Raji (cell line): ENCODE measurements around the gene RNF166.

Source experiments
- POLR2A ChIP-seq: IDR thresholded peaks from 2 replicates; pipeline ENCODE4 v1.6.1; 2011; ENCODE audit warnings: low read depth, low read length, control low read depth; ENCODE audit not compliant: insufficient read depth

RNF166 gene

DNA sequence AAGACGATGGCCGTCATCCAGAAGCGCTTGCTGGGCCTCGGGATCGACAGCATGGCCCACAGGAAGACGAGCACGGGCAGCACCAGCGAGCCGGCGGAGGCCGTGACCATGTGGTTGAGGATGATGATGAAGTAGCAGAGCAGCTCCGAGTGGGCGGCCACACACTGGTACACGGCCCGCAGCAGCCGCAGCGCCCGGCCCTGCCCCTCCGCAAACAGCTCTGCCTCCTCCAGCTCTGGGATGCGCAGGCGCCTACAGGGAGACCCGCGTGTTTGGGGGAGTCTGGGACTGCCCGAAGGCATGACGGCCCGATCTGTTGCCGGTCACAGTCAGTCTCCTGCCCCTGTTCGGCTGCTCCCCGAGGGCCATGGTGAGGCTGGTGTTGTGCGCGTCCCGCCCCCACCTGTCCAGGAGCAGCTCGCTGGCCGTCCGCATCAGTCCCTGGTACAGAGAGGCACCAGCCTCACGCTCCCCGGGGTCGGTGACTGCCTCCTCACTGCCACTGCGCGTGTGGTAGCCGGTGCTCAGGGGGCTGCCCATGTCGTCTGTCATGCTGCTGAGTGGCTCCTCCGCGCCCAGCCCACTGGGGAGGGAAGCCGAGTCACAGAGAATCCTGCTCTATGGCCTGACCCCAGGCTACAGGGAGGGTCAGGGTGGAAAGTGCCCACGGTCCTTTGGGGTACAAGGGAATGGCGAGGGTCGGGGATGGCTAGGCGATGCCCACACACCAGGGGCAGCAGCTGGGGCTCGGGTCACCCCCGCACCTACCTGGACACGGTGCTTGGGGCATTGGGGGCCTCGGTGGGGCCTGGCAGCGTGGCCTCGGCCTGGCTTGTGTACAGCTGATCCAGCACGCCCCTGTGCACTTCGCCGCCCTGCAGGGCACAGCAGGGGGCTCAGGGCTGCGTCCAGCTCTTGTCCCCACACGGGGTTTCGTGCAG is 15.9 kb upstream of the RNF166 start:
- no peak for TF ChIP-seq POLR2A

DNA sequence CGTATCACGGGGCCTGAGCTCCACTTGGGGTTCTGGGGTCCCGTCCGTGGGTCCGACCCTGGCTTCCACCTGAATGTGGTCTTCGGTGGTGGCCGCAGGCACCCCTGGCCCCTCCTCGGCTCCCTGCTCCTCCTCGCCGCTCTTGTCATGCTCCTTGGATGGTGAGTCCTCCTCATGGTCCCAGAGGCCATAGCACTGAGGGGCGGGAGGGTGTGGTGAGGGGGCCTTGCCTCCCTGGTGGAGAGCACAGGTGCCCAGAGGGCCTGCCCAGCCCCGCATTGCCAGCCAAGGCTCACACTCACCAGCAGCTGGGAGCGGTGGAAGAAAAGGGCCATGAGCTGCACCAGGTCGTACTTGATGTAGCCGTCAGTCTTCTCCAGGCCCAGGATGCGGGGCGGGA is 15.0 kb upstream of the RNF166 start:
- no peak for TF ChIP-seq POLR2A

DNA sequence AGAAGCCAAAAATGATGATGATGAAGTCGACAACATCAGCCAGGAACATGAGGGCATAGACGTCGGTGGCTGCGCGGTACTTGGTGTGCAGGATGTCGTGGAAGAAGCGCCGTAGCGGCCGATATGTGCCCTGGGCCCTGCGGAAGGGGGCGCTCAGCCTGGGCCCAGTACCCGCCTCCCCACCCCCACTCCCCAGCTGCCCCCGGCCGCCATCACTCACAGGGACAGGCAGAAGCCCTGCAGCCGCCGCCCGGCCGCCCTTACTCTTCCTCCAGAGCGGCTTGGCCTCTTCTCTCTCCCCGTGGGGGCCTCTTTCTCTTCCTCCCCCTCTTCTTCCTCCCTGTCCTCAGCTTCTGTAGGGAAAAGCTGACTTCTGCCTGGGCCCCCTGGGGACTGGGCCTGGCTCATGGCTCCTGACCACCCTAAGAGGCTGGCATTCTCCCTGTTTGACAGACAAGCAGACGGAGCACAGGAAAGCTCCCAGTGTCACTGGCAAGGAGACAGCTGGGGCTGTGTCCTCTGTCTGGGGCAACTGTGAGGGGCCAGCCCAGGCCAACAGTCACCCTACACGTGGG is 14.3 kb upstream of the RNF166 start:
- no peak for TF ChIP-seq POLR2A

DNA sequence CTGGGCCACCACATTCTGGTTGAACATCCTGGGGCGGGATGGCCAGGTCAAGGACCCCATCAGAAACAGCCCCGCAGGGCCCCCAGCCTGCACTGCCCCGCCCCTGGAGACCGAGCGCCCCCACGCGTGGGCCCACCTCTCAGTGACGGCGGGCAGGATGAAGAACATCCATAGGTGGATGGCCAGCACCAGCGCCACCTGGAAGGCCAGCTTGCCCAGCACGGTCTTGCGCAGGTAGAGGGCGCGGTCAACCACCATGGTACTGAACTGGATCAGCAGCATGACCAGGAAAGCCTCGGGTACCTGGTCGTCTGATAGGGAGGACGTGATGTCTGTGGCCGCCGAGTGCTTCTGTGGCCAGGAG is 13.7 kb upstream of the RNF166 start:
- TF ChIP-seq POLR2A, result no peak

DNA sequence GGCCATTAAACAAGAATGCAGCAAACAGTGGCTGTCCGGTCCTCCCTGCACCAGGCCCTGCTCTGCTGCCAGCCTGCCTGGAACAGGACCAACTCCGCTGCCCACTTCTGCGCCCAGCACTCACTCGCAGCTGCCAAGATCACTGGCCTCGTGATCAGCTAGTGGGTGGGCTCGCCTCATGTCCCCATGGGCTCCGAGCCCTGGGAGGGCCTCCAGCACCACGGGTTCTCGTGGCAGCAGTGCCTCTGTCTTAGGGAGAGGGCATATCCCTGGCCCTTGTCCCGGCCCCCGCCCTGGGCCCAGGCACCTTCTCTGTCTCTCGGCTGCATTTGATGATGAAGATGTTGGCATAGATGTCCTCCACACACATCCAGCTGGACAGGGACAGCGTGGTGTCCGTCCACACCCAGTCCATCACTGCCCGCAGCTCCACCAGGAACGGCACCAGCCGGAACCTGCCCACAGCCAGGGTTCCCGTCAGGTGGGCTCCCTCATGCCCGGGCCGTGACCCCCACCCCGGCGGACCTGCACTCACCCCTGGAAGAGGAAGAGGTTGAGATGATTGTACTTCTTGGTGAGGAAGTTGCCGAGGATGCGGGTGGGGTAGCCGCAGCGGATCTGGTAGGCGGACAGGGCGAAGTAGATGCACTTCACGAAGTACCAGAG is 13.2 kb upstream of the RNF166 start:
- no peak for TF ChIP-seq POLR2A

DNA sequence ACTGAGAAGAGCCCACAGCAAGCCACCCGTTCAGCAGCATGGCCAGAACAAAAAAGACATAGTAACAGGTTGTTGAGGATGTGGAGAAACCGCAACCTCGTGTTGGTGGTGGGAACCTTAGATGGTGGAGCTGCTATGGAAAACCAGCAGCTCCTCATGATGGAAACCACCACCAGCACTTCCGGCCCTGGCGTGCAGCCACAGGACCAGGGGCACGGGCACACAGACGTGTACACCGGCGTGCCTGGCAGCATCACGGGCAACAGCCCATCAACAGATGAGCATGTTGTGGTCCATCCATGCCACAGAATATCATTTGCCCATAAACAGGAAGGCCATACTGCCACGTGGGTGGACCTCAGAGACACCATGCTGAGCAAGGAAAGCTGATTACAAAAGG is 12.0 kb upstream of the RNF166 start:
- no peak for TF ChIP-seq POLR2A

DNA sequence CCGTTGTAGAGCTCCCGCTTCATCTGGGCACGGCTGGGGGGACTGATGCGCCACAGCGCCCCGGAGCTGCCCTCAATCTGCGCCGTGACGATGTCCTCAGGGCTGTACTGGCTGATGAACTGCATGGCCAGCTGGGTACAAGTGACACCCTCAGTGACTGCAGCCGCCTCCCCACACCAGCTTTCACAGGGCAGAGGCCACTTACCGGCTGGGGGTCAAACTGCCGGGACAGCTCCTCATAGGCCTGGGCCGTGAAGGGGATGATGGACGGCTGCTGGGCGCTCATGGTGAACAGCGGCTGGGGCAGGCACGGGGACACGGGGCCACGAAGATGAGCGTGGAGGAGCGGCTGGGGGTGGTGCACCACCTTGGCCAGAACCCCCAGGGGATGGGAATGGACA is 10.4 kb upstream of the RNF166 start:
- no peak for TF ChIP-seq POLR2A

DNA sequence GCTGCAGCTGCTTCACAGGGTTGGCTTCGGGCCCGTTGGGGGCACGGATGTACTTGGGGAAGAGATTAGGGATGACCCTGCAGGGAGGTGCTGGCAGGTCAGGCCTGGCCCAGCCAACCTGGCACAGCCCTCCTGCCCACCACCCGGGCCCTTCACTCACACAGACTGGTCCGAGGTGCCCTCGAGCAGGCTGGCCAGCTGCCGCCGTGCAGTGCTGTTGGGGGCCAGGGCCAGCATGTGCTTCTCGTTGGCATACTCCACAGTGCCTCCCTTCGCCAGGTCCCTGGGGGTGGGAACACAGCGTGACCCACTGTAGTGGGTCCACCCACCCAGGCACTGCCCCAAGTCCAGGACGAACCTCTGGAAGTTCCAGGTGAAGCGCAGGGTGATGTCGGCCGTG is 10.0 kb upstream of the RNF166 start:
- no peak for TF ChIP-seq POLR2A

DNA sequence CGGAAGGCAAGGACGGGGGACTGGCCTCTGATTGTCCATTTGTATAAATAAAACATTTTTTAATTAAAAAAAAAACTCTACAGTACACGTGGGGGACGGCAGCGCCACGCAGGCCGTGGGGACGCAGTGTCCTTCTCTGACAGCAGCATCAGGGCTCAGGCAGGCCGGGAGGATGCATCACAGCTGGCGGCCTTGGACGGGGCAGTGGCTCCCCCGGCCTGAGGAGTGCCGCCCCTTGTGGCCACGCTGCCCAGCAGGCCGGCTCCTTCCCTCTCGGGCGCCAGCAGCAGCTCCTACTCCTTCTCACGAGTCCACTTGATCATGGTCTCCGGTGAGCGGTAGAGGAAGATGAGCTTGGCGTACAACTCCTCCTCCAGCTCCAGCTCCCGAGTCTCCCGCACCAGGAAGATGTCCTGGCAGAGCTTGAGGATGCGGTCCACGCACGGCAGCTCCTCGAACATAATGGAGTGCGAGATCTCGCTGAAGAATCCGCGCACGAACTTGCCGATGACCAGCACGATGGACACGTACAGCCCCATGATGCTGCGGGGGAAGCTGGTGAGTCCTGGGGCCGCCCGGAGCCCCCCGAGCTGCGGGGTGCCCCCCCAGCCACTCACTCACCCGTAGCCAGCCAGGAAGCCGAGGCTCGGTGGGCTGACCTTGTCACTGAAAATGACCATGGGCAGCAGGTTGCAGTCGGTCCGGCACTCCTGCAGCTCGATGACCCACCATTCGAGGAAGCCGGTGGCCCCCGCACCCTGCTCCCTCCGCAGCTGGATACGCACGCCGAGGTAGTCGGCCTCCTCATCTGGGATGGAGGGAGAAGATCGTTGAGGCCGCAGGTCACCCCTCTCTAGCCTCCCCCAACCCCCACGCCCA is 9.3 kb upstream of the RNF166 start:
- no peak for TF ChIP-seq POLR2A

DNA sequence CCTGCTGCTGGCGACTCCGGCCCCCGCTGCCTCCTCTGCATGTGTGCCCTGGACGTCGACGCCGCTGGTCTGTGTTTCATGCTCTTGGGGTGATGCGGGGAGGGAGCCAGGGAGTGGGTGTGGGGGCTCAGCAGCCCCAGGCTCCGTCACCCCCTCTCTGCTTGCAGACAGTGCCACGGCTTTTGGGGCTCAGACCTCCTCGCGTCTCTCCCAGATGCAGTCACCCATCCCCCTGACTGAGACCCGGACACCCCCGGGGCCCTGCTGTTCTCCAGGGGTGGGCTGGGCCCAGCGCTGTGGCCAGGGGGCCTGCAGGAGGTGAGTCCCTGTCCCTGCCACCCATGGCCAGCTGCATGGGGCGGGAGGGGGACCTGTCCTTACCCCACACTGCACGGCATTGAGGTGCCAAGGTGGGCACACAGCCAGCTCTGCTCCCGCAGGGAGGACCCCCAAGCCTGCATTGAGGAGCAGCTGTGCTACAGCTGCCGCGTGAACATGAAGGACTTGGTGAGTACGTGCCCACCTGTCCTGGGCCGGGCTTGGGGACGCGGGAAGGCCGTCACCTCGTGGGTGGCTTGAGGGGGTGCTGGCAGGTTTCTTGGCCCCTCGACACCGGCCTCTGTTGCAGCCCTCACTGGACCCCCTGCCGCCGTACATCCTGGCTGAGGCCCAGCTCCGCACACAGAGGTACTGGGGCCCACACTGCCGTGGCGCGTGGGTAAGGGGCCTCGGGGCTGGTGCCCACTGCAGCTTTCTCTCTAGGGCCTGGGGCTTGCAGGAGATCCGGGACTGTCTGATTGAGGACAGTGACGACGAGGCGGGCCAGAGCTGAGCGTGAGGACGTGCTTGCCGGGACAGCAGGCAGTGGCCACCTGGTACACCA is 8.5 kb upstream of the RNF166 start:
- TF ChIP-seq POLR2A, result no peak

DNA sequence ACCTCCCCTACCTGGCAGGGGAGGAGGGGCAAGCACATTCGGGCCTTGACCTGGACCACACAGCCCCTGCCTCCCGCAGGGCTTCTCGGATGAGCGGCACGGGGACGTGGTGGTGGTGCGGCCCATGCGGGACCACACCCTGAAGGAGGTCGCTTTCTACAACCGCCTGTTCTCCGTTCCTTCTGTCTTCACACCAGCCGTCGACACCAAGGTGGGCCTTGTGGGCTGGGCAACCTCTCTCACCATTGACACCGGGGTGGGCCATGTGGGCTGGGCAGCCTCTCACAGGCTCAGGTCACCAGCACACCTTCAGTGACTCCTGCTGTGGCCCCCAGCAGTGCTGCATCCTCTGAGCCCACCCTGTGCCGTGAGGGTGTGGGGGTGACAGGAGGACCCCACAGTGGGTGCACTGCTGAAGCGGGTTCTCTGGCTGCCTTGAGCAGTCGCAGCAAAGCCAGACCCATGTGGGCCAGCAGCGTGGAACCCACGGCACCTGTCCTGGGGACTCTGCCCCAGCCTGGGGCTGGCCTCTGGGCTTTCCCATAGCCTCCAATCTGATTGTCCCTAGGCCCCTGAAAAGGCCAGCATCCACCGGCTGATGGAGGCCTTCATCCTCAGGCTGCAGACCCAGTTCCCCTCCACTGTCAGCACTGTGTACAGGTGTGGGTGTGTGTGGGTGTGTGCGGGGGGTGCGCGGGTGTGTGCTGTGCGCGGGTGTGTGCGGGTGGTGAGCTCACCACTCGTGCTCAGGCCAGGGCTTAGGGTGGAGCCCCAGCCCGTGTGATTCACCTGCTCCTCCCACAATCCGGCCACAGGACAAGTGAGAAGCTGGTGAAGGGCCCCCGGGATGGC is 7.6 kb upstream of the RNF166 start:
- TF ChIP-seq POLR2A, result no peak

DNA sequence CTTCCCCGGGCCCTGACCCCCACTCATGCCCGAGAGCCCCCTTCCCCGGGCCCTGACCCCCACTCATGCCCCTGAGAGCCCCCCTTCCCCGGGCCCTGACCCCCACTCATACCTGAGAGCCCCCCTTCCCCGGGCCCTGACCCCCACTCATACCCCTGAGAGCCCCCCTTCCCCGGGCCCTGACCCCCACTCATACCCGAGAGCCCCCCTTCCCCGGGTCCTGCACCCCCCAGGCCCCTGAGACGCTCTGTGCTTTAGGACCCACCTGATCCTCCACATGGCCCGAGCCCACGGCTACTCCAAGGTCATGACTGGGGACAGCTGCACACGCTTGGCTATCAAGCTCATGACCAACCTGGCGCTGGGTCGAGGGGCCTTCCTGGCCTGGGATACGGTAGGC is 6.8 kb upstream of the RNF166 start:
- TF ChIP-seq POLR2A, result no peak

DNA sequence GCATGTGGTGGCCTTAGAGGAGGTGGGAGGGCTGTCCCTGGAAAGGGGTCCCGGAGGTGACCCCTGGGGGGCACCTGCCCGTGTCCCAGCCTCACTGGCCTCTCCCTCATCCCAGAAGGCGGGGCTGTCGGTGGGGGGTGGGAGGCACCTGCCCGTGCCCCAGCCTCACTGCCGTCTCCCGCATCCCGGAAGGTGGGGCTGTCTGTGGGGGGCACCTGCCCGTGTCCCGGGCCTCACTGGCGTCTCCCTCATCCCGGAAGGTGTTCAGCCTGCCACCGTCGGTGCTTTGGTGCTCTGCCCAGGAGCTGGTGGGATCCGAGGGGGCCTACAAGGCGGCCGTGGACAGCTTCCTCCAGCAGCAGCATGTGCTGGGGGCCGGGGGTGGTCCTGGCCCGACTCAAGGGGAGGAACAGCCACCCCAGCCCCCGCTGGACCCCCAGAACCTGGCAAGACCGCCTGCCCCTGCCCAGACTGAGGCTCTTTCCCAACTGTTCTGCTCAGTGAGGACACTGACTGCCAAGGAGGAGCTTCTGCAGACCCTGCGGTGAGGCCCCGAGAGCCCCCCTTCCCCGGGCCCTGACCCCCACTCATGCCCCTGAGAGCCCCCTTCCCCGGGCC is 6.3 kb upstream of the RNF166 start:
- TF ChIP-seq POLR2A, result no peak
